COLO829 (cell line): ENCODE results near the gene CABP4.
"Not testable (repeated sequence)": the region's sequence is repeated elsewhere in the genome, so short reads cannot be mapped to it uniquely, and the experiment has no call there.

Source experiments
- DNase-seq: peaks from one replicate; pipeline ENCODE4 v3.0.0; 2012; ENCODE audit warnings: low spot score

The CABP4 gene

DNA sequence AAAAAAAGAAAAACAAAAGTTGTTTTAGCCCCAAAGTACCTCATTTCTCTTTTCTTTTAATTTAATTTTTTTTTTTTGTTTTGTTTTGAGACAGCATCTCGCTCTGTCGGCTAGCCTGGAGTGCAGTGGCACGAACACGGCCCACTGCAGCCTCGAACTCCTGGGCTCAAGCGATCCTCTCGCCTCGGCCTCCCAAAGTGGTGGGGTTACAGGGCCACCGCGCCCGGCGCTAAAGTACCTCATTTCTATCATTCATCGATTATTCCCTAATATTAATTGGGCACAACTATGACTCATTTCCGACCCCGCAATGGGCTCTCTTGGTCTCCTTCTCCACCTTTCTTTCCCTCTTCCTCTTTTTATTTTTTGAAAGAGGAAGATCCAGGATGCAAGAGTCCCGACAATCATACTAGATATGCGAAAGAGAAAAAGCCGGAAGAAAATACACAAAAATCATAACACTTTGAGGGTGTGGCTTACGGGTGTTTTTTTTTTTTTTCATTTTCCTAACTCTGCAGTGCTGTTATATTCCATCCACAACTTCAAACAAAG is 27.2 kb downstream of the CABP4 start:
- peak; percentile 25 for DNase-seq

DNA sequence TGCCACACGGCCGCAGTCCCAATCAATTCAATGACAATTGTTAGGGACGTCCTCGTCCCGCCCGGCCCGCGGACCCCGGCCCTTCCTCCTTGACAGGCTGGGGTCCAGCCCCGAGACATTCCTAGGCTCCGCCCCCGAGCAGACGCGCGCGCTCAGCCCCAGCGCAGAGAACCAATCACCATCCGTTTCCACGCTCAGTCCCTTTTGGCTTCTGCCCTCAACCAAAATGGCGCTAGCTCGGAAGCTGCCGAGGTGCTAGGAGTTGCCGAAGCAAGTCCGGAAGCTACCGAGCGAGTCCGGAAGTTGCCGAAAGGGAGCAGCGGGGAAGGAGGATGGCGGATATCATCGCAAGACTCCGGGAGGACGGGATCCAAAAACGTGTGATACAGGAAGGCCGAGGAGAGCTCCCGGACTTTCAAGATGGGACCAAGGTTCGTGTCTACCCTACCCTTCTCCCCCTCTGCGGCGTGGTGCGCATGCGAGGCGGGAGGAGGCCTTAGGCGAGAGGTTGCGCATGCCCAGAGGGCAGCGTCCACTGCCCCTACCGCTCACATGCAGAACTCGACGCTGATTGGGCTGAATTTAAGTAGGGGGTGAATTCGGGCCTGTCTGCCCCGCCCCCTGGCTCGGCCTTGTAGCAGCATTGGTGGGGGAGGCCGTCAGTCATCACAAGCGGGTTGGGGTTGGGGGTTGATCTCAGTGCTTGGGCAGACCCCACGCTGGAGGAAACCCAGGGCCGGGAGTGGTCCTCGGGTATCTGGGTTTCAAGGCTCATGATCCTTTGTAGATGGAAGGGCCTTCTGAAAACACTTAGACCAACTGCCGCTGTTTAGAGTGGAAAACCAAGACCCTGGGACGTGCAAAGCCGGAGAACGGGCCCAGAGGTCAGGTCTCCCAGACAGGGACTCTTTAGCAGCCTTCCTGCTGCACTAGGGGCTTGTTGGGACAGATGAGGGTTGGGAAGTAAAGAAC is 28.0 kb downstream of the CABP4 start, which contains the start of gene AIP:
Gene AIP (plus strand): TSS at position 200 of the 972 bp plus-strand sequence. CDS start 133 bp downstream, at position 333.
- DNase-seq = peak; percentile 99

DNA sequence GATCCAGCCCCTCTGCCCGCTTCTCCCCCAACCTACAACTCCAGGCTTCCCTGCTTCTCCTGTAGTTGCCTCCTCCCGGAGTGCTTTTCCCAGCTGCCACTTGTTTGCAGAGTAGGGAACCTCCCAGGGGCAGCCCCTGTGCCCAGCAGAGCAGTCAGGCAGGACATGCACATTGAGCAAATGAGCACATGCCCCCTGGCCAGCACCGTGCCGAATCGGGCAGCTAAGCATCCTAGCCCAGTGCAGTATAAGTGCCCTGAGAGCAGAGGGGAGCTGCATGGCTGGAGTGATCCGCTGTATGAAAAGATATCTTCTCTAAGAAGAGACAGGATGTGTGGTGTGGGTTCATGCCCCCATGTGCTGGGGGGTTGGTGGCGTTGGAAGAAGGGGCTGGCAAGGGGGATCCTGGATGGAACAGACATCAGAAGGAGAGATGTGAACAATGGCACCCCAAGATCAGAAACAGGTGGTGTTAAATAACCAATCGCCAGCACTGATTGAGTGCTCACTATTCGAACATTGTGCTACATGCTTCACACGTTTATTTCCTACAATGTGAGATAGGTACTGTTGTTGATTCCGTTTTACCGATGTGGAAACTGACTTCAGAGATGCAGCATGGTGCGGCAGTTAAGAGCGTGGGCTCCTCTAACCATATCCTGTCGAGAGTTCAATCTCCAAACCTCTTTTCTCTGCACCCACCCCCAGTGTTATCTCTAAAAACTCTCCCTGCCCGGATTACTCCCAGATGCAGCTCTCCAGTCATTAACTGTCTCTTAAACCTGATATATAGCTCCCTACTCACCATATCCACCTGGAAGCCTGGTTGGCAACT is 28.9 kb downstream of the CABP4 start:
- DNase-seq = no peak

DNA sequence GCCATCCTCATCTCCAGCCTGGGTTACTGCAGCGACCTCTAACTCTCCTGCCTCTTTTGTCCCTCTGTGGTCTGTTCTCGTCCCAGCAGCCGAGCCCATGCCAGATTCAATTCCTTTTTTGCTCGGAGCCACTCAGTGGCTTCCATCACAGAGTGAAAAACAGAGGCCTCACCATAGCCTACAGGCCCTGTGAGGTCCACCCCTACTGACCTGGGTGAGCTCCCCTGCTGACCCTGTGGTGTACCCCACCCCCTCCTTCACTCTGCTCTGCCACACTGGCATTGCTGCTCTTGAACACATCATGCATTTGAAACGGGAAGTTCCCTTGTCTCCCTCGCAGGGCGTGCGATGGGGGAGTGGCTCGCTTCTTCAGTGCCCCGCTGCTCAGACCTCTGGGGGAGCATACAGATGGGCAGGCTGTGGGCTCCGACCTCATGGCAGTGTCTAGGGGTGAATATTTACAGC is 29.7 kb downstream of the CABP4 start:
- no peak for DNase-seq

DNA sequence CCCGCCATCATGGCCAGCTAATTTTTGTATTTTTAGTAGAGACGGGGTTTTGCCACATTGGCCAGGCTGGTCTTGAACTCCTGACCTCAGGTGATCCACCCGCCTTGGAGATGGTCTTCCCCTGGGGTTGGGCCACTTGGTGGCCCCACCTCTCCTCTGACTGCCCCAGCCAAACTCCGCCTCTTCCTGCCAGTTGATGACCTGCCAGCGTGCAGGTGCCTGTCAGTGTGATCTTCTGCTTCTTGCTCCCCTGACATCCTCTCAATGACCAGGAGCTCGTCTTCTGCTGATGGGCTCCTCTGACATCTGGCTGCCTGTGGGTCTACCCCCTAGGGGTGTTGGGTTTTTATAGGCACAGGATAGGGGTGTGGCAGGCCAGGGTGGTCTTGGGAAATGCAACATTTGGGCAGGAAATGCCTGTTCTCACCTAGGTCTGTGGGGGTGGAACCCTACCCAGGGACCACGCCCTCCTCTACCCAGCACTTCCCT is 30.8 kb downstream of the CABP4 start:
- not testable (repeated sequence) for DNase-seq

DNA sequence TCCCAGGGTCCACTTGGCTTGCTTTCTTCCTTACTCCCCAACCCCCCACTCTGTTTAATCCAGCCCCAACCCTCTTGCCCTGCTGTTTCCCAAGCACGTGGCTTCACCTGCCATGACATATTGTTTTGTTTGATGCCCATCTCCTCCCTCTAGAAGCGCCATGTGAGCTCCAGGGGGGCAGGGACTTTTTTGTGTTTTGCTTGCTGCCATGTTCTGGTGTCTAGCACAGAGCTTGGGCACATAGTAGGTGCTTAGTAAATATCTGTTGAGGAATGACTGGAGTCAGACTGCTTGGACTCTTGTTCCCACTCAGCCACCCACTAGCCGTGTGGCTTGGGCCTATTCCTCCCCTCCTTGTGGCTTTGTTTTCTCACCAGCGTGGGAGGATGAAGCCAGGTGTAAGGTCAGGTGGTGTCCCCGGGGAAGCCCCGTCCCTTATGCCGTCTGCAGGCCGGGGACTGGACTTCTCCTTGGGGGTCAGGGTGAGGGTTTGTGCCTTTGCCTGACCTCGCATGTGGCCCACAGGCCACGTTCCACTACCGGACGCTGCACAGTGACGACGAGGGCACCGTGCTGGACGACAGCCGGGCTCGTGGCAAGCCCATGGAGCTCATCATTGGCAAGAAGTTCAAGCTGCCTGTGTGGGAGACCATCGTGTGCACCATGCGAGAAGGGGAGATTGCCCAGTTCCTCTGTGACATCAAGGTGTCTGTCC is 31.5 kb downstream of the CABP4 start:
- DNase-seq = no peak

DNA sequence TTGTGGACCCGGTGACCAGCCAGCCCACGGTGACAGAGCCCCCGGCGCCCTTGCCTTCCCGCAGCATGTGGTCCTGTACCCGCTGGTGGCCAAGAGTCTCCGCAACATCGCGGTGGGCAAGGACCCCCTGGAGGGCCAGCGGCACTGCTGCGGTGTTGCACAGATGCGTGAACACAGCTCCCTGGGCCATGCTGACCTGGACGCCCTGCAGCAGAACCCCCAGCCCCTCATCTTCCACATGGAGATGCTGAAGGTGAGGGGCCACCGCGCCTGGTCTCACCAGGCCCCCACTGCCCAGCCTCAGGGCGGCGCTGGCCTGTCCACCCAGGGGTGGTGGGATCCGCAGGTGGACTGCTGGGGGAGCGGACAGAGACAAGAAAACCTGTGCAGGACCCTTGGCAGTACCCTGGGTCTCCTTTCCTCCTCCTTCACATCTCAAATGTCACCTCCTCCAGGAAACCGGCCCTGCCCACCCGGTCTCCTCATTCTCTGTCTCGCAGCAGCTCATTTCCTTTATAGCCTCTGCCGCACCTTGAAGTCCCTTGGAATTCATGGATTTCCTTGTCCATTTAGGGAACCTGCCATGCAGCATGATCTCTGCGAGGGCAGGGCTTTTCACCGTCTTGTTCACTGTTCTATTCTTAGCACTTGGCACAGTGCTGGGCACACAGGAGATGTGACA is 34.2 kb downstream of the CABP4 start:
- DNase-seq = no peak

DNA sequence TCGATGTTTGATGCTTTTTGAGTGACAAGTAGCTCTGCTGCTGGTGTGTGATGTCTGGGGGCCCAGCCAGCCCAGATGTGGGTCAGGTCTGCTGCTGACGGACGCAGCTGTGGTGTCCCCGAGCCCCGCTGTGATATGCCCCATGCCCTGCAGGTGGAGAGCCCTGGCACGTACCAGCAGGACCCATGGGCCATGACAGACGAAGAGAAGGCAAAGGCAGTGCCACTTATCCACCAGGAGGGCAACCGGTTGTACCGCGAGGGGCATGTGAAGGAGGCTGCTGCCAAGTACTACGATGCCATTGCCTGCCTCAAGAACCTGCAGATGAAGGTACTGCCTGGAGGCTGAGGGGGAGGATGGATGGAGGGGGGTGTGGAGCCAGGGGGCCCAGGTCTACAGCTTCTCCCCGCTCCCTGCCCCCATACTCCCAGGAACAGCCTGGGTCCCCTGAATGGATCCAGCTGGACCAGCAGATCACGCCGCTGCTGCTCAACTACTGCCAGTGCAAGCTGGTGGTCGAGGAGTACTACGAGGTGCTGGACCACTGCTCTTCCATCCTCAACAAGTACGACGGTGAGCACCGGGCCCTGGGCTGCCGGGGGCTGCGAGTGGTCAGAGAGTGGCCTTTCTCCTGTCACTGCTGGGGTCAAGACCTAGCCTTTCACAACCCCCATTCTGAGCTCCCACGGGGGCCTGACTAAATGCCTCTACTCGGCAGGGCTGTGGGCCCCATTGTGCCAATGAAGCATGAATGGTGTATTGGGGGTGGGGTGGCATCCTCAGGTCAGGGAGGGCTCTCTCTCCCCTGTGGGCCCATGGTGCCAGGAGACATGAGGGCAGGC is 35.0 kb downstream of the CABP4 start:
- no peak for DNase-seq

DNA sequence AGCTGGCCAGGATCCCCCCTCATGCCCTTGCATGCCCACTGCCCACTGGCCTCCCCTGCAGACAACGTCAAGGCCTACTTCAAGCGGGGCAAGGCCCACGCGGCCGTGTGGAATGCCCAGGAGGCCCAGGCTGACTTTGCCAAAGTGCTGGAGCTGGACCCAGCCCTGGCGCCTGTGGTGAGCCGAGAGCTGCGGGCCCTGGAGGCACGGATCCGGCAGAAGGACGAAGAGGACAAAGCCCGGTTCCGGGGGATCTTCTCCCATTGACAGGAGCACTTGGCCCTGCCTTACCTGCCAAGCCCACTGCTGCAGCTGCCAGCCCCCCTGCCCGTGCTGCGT is 35.5 kb downstream of the CABP4 start:
- no peak for DNase-seq

DNA sequence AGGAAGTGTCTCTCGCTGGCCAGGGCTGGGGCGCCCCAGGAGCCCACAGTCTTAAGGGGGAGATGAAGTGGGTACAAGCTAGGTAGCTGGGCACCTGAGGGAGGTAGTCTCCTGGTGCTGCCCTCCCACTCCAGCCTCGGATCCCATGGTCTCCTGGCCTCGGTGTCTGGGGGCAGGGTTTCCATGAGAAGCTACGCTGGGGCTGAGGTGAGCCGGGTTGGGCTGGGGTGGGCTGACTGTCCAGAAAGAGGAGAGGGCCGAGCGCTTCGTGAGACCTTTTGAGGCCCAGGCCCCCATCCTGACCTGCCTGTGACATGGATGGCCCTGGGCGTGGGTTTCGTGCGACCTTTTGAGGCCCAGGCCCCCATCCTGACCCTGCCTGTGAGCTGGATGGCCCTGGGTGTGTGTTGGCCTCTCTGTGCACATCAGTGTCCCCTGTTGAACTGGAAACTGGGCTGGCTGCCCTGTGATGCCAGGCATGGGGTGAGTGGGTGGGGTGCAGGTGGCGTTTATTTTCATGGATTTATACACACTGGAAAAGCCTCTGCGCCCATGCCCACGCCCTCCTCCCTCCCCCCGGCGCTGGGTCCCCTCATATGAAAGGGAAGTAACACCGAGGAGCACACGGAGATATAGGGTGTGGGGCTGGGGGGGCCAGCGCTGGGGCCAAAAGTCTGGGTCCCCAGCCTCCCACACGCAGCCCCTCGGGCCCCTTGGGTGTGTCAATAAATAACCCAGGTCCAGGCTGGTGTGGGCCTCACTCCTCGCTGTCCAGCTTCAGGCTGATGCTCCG is 36.3 kb downstream of the CABP4 start:
- DNase-seq = no peak

DNA sequence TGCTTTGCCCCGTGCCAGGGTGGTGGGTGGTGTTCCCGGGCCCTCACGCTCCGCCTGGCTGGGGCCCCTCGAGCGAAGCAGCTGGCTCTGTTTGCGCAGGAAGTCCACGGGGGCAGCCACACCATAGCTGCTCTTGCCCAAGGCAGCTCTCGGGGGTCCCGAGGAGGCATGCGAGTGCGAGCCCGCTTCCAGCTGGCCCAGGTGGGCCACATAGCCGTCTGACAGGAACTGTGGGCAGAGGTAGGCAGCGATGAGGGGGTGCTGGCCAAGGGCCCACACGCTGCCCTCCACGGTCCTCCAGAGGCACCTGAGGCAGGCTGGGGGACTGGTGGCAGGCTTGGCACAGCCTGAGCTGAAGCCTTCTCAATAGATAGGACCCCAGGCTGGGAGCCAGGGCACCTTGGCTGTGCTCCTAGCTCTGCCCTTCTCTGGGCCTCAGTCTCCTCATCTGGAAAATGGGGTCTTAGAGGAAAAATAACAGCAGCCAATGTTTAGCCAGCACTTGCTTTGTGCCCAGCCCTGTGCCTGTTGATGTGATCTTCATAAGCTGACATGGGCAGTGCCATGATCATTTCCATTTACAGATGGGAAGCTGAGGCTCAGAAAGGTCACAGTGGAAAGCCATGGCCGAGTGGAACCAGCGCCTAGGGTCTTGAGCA is 37.0 kb downstream of the CABP4 start:
- no peak for DNase-seq

DNA sequence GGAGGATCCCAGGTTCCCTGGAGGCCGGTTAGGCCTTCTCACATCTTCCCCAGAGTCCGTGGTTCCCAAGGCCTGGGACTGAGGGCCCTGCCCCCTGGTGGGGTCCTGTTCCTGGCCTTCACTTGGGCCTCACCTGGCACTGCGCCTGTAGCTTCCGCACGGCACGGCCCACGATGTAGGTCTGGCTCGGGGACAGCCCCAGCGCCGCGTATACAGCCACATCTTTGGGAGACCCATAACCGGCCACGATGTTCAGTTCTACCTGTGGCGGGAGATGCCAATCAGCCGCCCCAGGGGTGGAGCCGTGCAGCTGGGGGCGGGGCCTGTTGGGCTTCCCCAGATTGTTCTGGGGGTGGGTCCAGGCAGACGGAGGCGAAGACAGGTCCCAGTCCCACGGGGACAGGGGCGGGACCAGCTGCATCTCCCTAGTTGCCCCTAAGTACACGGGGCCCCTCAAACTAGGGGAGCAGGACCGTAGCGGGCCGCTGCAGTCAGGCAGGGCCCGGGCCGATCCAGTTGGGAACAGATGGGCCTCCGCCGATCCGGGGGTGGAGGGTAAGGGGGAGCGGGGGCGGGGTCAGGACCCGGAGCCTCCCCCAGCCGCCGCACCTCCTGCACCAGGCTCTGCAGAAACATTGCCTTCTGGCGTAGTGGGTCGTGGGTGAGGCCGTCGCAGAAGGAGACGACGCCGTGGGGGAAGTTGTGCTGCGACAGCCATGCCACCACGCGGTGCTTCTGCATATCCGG is 37.8 kb downstream of the CABP4 start:
- no peak for DNase-seq

DNA sequence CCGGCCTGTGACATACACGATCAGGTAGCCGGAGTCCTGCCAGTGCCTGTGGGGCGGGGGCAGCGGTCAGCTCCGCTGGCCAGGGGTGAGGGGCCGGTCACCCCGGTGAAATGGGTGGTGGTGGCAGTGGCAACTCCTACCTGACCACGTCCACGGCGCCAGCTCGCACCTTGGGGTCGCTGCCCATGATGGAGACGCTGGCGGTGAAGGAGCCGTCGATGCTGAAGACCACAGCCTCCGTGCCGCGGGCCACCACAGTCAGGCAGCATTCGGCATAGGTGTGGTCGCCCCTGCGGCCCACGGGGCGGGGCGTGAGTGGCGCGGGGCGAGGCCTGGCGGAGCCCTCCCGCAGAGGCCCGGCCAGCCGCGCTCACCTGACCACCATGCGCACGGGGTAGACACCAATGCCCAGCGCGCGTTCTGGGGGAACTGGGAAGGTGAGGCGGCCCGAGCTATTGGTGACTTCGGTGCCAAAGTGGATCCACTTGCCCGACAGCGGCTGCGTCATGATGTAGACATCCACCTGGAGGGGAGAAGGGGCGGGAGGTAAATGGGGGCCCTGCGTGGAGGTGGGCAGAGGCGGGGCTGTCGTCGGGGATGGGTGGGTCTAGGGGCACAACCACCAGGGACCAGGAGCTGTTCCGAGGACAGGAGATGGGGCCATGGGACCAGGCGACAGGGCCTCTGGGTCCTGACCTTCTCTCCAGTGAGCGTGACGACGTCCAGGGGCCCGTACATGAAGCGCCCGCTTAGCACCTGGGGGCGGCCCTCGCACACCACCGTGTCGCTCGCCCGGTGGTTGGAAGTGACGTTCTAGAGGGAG is 38.6 kb downstream of the CABP4 start:
- DNase-seq = no peak

DNA sequence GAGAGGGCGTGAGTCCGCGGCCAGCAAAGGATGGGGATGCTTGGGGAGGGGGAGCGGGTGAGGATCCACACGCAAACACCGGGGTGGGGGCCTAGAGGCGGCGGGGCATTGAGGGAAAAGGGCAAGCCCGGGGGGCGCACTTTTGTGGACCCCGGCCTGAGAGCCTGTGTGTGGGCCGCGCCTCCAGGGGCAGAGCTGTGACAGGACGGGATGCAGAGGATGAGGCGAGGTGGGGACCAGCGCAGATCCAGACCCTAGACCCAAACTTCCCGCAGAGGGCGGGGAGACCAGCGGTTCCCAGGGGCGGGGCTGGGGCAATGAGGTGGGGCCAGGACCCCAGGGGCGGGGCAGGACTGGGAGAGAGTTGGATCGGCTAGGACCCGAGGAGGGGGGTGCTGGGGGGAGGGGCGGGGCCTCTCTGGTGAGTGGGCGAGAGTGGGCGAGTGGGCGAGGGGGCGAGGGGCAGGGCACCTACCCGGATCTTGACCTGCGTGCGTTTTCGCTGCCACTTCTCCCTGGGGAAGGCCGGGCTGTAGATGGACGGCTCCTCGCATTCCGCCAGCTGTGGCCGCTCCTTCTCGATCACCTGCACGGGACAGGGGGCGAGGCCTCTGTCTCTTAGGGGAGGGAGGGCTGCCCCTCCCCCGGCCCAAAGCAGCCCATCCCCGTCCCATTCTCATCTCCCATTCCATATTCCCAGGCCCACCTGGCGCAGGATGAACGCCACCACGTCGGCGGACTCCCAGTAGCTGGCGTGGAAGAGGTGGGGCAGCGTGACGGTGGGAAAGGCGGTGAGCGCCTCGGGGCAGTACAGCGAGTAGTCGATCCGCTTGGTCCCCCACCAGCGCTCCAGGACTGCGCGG is 39.4 kb downstream of the CABP4 start:
- DNase-seq = no peak

DNA sequence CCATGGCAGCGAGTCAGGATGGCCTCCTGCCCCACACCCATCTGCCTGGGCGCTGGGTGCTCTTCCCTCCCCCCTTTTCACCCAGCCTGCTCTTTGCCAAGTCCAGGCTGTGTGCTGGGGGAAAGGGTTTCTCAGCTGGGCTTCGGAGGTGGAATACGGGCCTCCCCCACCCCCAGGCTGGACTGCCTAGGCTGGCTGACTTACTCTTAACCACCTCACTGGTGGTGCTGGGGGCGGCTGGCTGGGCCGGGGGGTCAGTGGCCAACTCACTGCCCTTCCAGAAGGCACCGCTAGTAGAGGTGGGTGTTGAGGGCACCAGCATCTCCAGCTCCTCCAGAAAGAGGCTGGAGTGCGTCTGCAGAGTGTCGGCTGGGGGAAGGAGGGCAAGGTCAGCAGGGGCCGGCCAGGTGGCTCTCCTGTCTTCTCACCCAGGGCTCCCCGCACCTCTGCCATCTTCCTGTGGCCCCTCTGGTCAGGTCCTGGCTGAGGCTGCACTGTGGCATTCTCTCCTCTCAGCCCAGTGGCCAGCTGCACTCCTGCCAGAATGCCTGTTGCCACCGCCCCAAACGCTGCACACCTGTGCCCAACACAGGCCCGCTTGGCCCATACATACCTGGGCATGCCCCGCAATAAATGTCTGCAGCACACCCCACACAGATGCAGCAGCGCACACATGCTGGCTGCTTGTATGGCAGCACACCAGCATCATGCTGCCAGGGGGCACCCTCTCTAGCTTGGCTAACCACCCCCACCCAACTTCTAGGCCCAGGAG is 40.3 kb downstream of the CABP4 start:
- no peak for DNase-seq
